SK-N-SH (cell line): ENCODE results near the gene MBP. TPM values are rescaled to one million over a fixed set of nuclear protein-coding genes. Genes with fewer than 3 reads are reported as not detected.

Source experiments
- CTCF ChIA-PET: fragments of 300-600, 350-600 bp; formaldehyde crosslinking; extraction: SDS; loops from one replicate; lab custom pipeline; 2021; lab: Yijun Ruan, JAX
- POLR2A ChIA-PET: fragments of 350-600 bp; sonication (Branson Sonifier 250); formaldehyde crosslinking; extraction: SDS; loops from one replicate; lab custom pipeline; 2020; ENCODE audit warnings: antibody characterized with exemption, inconsistent platforms; lab: Yijun Ruan, JAX
- DNase-seq: peaks from one replicate; pipeline ENCODE4 v3.0.0; 2012
- H2AFZ ChIP-seq: fragments of 200-600 bp; sonication (generic); 2 replicates; pipeline ENCODE4 v1.8.1; 2016; ENCODE audit warnings: antibody characterized with exemption, mild to moderate bottlenecking, low read depth
- H3F3A ChIP-seq: fragments of 200-600 bp; sonication (generic); replicated peaks from 2 replicates; pipeline ENCODE3; 2016; ENCODE audit warnings: antibody characterized with exemption, mild to moderate bottlenecking; ENCODE audit not compliant: insufficient read depth
- H3K27ac ChIP-seq, 2 experiments: fragments of 200-500 bp in 1 of 2; fragments of 200-600 bp in 1 of 2; sonication (Bioruptor generic) in 1 of 2; sonication (generic), shearing (Covaris generic) in 1 of 2; 2 replicates each; pipeline versions ENCODE4 v1.5.1 to v1.6.1; 2014 to 2016; ENCODE audit warnings: low read depth in 2 of 2, inconsistent platforms in 1 of 2, low read length in 1 of 2, mild to moderate bottlenecking in 1 of 2, mixed read lengths in 1 of 2
- H3K27me3 ChIP-seq: fragments of 200-600 bp; sonication (generic), shearing (Covaris generic); 2 replicates; pipeline ENCODE4 v1.6.1; 2016; ENCODE audit warnings: mixed run types; ENCODE audit not compliant: insufficient read depth
- H3K36me3 ChIP-seq, 2 experiments: fragments of 200-500 bp in 1 of 2; fragments of 200-600 bp in 1 of 2; sonication (Bioruptor generic) in 1 of 2; sonication (generic) in 1 of 2; replicated peaks in 1 of 2; 2 replicates each; pipeline versions ENCODE3 to v1.5.1; 2014 to 2016; ENCODE audit warnings: low read length in 1 of 2, mild to moderate bottlenecking in 1 of 2; ENCODE audit not compliant: insufficient read depth in 2 of 2, control insufficient read depth in 1 of 2
- H3K4me1 ChIP-seq, 2 experiments: fragments of 200-500 bp in 1 of 2; fragments of 200-600 bp in 1 of 2; sonication (Bioruptor generic) in 1 of 2; sonication (generic), shearing (Covaris generic) in 1 of 2; 2 replicates each; pipeline versions ENCODE4 v1.5.1 to v1.6.1; 2014 to 2016; ENCODE audit warnings: low read depth in 1 of 2, low read length in 1 of 2, mixed run types in 1 of 2; ENCODE audit not compliant: insufficient read depth in 2 of 2, control insufficient read depth in 1 of 2
- H3K4me2 ChIP-seq: fragments of 200-600 bp; sonication (generic), shearing (Covaris generic); 2 replicates; pipeline ENCODE4 v1.6.1; 2017; ENCODE audit warnings: mixed run types
- H3K4me3 ChIP-seq, 2 experiments: fragments of 200-500 bp in 1 of 2; fragments of 200-600 bp in 1 of 2; sonication (Bioruptor generic) in 1 of 2; sonication (generic), shearing (Covaris generic) in 1 of 2; 2 replicates each; pipeline versions ENCODE4 v1.5.1 to v1.8.1; 2014 to 2016; ENCODE audit warnings: low read depth in 2 of 2, inconsistent platforms in 1 of 2, low read length in 1 of 2, mild to moderate bottlenecking in 1 of 2, mixed read lengths in 1 of 2, moderate library complexity in 1 of 2
- H3K79me2 ChIP-seq: fragments of 200-600 bp; sonication (generic); 2 replicates; pipeline ENCODE4 v1.8.1; 2017; ENCODE audit warnings: mild to moderate bottlenecking; ENCODE audit not compliant: insufficient read depth
- H3K9ac ChIP-seq: fragments of 200-600 bp; sonication (generic); 2 replicates; pipeline ENCODE4 v1.6.1; 2017; ENCODE audit warnings: mixed run types
- H3K9me2 ChIP-seq: fragments of 200-600 bp; sonication (generic); 2 replicates; pipeline ENCODE4 v1.6.1; 2017; ENCODE audit warnings: mixed run types
- H3K9me3 ChIP-seq: fragments of 200-600 bp; sonication (generic); 2 replicates; pipeline ENCODE4 v1.6.1; 2017; ENCODE audit warnings: mixed run types, mild to moderate bottlenecking, moderate library complexity
- H4K20me1 ChIP-seq: fragments of 200-600 bp; sonication (generic); 2 replicates; pipeline ENCODE4 v1.6.1; 2017; ENCODE audit warnings: mild to moderate bottlenecking, mixed run types; ENCODE audit not compliant: insufficient read depth
- CHD2 ChIP-seq: fragments of 150-350 bp; IDR thresholded peaks from 2 replicates; pipeline ENCODE4 v1.6.1; 2018; ENCODE audit warnings: low read length; ENCODE audit not compliant: partially characterized antibody
- ELF1 ChIP-seq: IDR thresholded peaks from 2 replicates; pipeline ENCODE4 v1.4.0; 2012
- EP300 ChIP-seq, 2 experiments: IDR thresholded peaks; 2 replicates each; pipeline versions ENCODE4 v1.4.0 to v1.6.1; 2012; ENCODE audit warnings: borderline replicate concordance in 1 of 2, low read depth in 1 of 2, low read length in 1 of 2
- FOSL2 ChIP-seq: IDR thresholded peaks from 2 replicates; pipeline ENCODE4 v1.4.0; 2012; ENCODE audit warnings: low read depth, mild to moderate bottlenecking, moderate library complexity, borderline replicate concordance
- IRF3 ChIP-seq: fragments of 150-350 bp; IDR thresholded peaks from 2 replicates; pipeline ENCODE4 v1.6.1; 2016; ENCODE audit warnings: mild to moderate bottlenecking, low read depth, low read length
- MAX ChIP-seq: IDR thresholded peaks from 2 replicates; pipeline ENCODE4 v1.4.0; 2012; ENCODE audit warnings: low read depth
- MEF2A ChIP-seq: IDR thresholded peaks from 2 replicates; pipeline ENCODE4 v1.4.0; 2012; ENCODE audit warnings: low read depth, borderline replicate concordance
- MXI1 ChIP-seq: IDR thresholded peaks from 2 replicates; pipeline ENCODE4 v1.6.1; 2012; ENCODE audit warnings: mild to moderate bottlenecking, low read depth, low read length, improper control_type of control experiment
- NRF1 ChIP-seq: IDR thresholded peaks from 2 replicates; pipeline ENCODE4 v1.6.1; 2012; ENCODE audit warnings: low read depth, mild to moderate bottlenecking, low read length
- POLR2AphosphoS5 ChIP-seq: IDR thresholded peaks from 2 replicates; pipeline ENCODE4 v1.6.1; 2012; ENCODE audit warnings: low read depth, low read length
- RCOR1 ChIP-seq: fragments of 150-350 bp; IDR thresholded peaks from 2 replicates; pipeline ENCODE4 v1.6.1; 2017; ENCODE audit warnings: antibody characterized with exemption, low read length
- RXRA ChIP-seq: IDR thresholded peaks from 2 replicates; pipeline ENCODE4 v1.4.0; 2012; ENCODE audit warnings: low read depth, mild to moderate bottlenecking, borderline replicate concordance
- TCF12 ChIP-seq: IDR thresholded peaks from 2 replicates; pipeline ENCODE4 v1.4.0; 2012
- TEAD4 ChIP-seq: IDR thresholded peaks from 2 replicates; pipeline ENCODE4 v1.4.0; 2012; ENCODE audit warnings: mild to moderate bottlenecking, borderline replicate concordance; ENCODE audit not compliant: insufficient read depth
- USF1 ChIP-seq: IDR thresholded peaks from 2 replicates; pipeline ENCODE4 v1.4.0; 2012; ENCODE audit warnings: low read depth, borderline replicate concordance
- WGBS: methylation state at CpG from one replicate; pipeline ENCODE4 v1.1.6; 2017; ENCODE audit warnings: low lambda C conversion rate; 5-methylcytosine and 5-hydroxymethylcytosine counted together
- polyA plus RNA-seq, 3 experiments: library from polyadenylated mRNA; depleted of rRNA; stranded (reverse); fragments of >200 nt; gene quantifications; 2 replicates each; pipeline ENCODE4 v1.2.3, GENCODE V29; 2012
- TF ChIP-seq, protein P1 (sequence below): IDR thresholded peaks from 2 replicates; pipeline ENCODE4 v1.4.0; 2012; ENCODE audit warnings: low read depth, borderline replicate concordance
- TF ChIP-seq, protein P2 (sequence below): IDR thresholded peaks from 2 replicates; pipeline ENCODE4 v1.6.1; 2012; ENCODE audit warnings: mild to moderate bottlenecking, low read depth, low read length, moderate library complexity
- TF ChIP-seq, protein P3 (sequence below): fragments of 200-600 bp; sonication (generic); IDR thresholded peaks from 2 replicates; pipeline ENCODE4 v1.6.1; 2017; ENCODE audit warnings: antibody characterized with exemption, mild to moderate bottlenecking, moderate library complexity

MBP gene
- polyA plus RNA-seq, 1 of the 3 experiments (the other 2 are of a cell fraction) = 1.6 TPM

GRCh38 chr18:77042583-77042982 is 90.0 kb downstream of the MBP start:
- H3K27ac ChIP-seq = no peak overlapping the region
- no peaks in the 10 kb centered on the region for H3K9me3 ChIP-seq
- TF ChIP-seq IRF3 (no peak), MEF2A (no peak), POLR2AphosphoS5 (no peak), EP300 (IDR thresholded peaks at IDR 0.05; ENCODE audit: borderline replicate concordance in 1 of 2, low read depth in 1 of 2, low read length in 1 of 2) (no peak), RXRA (no peak), MAX (no peak), NRF1 (no peak), ELF1 (no peak), FOSL2 (no peak), TCF12 (no peak), RCOR1 (no peak), TEAD4 (no peak), USF1 (no peak), CHD2 (no peak), MXI1 (no peak)
- TF ChIP-seq, protein P1, sequence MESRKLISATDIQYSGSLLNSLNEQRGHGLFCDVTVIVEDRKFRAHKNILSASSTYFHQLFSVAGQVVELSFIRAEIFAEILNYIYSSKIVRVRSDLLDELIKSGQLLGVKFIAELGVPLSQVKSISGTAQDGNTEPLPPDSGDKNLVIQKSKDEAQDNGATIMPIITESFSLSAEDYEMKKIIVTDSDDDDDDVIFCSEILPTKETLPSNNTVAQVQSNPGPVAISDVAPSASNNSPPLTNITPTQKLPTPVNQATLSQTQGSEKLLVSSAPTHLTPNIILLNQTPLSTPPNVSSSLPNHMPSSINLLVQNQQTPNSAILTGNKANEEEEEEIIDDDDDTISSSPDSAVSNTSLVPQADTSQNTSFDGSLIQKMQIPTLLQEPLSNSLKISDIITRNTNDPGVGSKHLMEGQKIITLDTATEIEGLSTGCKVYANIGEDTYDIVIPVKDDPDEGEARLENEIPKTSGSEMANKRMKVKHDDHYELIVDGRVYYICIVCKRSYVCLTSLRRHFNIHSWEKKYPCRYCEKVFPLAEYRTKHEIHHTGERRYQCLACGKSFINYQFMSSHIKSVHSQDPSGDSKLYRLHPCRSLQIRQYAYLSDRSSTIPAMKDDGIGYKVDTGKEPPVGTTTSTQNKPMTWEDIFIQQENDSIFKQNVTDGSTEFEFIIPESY = no peak
- TF ChIP-seq, protein P2, sequence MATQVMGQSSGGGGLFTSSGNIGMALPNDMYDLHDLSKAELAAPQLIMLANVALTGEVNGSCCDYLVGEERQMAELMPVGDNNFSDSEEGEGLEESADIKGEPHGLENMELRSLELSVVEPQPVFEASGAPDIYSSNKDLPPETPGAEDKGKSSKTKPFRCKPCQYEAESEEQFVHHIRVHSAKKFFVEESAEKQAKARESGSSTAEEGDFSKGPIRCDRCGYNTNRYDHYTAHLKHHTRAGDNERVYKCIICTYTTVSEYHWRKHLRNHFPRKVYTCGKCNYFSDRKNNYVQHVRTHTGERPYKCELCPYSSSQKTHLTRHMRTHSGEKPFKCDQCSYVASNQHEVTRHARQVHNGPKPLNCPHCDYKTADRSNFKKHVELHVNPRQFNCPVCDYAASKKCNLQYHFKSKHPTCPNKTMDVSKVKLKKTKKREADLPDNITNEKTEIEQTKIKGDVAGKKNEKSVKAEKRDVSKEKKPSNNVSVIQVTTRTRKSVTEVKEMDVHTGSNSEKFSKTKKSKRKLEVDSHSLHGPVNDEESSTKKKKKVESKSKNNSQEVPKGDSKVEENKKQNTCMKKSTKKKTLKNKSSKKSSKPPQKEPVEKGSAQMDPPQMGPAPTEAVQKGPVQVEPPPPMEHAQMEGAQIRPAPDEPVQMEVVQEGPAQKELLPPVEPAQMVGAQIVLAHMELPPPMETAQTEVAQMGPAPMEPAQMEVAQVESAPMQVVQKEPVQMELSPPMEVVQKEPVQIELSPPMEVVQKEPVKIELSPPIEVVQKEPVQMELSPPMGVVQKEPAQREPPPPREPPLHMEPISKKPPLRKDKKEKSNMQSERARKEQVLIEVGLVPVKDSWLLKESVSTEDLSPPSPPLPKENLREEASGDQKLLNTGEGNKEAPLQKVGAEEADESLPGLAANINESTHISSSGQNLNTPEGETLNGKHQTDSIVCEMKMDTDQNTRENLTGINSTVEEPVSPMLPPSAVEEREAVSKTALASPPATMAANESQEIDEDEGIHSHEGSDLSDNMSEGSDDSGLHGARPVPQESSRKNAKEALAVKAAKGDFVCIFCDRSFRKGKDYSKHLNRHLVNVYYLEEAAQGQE = no peak
- TF ChIP-seq, protein P3, sequence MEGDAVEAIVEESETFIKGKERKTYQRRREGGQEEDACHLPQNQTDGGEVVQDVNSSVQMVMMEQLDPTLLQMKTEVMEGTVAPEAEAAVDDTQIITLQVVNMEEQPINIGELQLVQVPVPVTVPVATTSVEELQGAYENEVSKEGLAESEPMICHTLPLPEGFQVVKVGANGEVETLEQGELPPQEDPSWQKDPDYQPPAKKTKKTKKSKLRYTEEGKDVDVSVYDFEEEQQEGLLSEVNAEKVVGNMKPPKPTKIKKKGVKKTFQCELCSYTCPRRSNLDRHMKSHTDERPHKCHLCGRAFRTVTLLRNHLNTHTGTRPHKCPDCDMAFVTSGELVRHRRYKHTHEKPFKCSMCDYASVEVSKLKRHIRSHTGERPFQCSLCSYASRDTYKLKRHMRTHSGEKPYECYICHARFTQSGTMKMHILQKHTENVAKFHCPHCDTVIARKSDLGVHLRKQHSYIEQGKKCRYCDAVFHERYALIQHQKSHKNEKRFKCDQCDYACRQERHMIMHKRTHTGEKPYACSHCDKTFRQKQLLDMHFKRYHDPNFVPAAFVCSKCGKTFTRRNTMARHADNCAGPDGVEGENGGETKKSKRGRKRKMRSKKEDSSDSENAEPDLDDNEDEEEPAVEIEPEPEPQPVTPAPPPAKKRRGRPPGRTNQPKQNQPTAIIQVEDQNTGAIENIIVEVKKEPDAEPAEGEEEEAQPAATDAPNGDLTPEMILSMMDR = no peak
- 79% methylated on average over 10 of the region's 10 CpGs for WGBS
- ChIA-PET CTCF (no interaction called here), POLR2A (no interaction called here)
- no peaks in the 10 kb centered on the region for H3K79me2 ChIP-seq
- H3K4me3 ChIP-seq = no peak overlapping the region
- no peak overlapping the region for H3K9ac ChIP-seq
- H3K4me1 ChIP-seq = no peaks in the 10 kb centered on the region
- H3F3A ChIP-seq = no peaks in the 10 kb centered on the region
- H4K20me1 ChIP-seq = no peaks in the 10 kb centered on the region
- H3K9me2 ChIP-seq = no peaks in the 10 kb centered on the region
- no peak overlapping the region for H3K4me2 ChIP-seq
- no peaks in the 10 kb centered on the region for H3K27me3 ChIP-seq
- H2AFZ ChIP-seq = no peak overlapping the region
- DNase-seq = no peak
- H3K36me3 ChIP-seq = no peaks in the 10 kb centered on the region
